Uterus (tissue), 4 donors: ENCODE data around the gene FAM236B. TPM values are rescaled to one million over a fixed set of nuclear protein-coding genes. Genes with fewer than 3 reads are reported as not detected.
"Not testable (repeated sequence)": the region's sequence is repeated elsewhere in the genome, so short reads cannot be mapped to it uniquely, and the experiment has no call there.

Source experiments
- DNase-seq, 2 donors: peaks; one replicate each; pipeline ENCODE4 v3.0.0-alpha.2; 2019 to 2020
- H3K27ac ChIP-seq, 2 donors: fragments of 200-600 bp; sonication (generic); 1 replicate in 1 of 2; 2 replicates in 1 of 2; pipeline ENCODE4 v1.5.1; 2016 to 2018
- H3K27me3 ChIP-seq, 2 donors: fragments of 200-600 bp; sonication (generic); one replicate each; pipeline ENCODE4 v1.5.1; 2018 to 2019; ENCODE audit warnings: control low read depth in 1 of 2
- H3K36me3 ChIP-seq, 2 donors: fragments of 200-600 bp; sonication (generic); one replicate each; pipeline ENCODE4 v1.5.1; 2019; ENCODE audit warnings: control low read depth in 1 of 2
- H3K4me1 ChIP-seq, 2 donors: fragments of 200-600 bp; sonication (generic); one replicate each; pipeline ENCODE4 v1.5.1; 2018 to 2019; ENCODE audit warnings: control low read depth in 1 of 2
- H3K4me3 ChIP-seq, 2 donors: fragments of 200-600 bp; sonication (generic); 1 replicate in 1 of 2; 2 replicates in 1 of 2; pipeline ENCODE4 v1.5.1; 2018 to 2019; ENCODE audit warnings: mild to moderate bottlenecking in 1 of 2
- H3K9me3 ChIP-seq, 2 donors: fragments of 200-600 bp; sonication (generic); one replicate each; pipeline ENCODE4 v1.5.1; 2019; ENCODE audit warnings: control low read depth in 1 of 2
- intact Hi-C: fragments of 100-400 bp; cut with DNase I; formaldehyde crosslinking; loops from one replicate; pipeline ENCODE4 v1.15.1; 2023; ENCODE audit warnings: low total_unique reads
- total RNA-seq, 4 donors: library from RNA; depleted of rRNA in 3 of 4; stranded (reverse); fragments of >200 nt in 3 of 4; gene quantifications; one replicate each; pipeline versions ENCODE4 v1.1.0 to v1.2.4, GENCODE V29; 2014 to 2023
- donor health status: DM: yes; HTN: yes; CAD: no.

FAM236B gene
- total RNA-seq, result not detected

DNA sequence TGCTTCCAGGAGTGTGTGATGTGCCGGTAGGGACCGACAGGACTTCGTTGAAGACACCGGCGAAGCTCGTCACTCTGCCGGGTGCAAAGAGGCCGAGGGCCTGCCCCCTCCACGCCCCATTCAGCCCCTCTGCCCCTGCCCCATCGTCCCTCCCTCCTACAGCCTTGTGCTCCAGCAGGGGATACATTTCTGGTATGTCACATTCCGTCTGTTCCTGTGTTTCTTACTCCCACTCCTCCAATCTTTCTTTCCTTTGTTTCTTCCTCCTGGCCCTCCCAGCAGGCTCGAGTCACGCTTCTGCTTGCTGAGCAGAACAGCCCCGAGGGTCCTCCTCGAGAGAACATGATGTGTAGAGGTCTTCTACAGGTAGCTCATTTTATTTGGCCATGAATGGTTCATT, at the start of gene FAM236B:
FAM236B (minus strand) TSS at position 101 of the 400 bp plus-strand sequence; CDS start at position 1, 100 bp downstream.
- intact Hi-C loops, H3K27ac ChIP-seq, H3K4me1 ChIP-seq, DNase-seq, H3K36me3 ChIP-seq, H3K4me3 ChIP-seq, H3K27me3 ChIP-seq, H3K9me3 ChIP-seq: not testable (repeated sequence)

DNA sequence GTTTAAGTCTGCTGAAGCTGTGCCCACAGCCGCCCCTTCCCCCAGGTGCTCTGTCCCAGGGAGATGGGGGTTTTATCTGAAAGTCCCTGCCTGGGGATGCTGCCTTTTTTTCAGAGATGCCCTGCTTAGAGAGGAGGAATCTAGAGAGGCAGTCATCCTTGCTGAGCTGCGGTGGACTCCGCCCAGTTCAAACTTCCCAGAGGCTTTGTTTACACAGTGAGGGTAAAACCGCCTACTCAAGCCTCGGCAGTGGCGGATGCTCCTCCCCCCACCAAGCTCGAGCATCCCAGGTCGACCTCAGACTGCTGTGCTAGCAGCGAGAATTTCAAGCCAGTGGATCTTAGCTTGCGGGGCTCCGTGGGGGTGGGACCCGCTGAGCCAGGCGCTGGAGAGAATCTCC, 48.2 kb upstream of the FAM236B start:
- H3K27me3 ChIP-seq, DNase-seq, H3K9me3 ChIP-seq, intact Hi-C loops, H3K36me3 ChIP-seq, H3K4me1 ChIP-seq, H3K27ac ChIP-seq, H3K4me3 ChIP-seq: not testable (repeated sequence)

DNA sequence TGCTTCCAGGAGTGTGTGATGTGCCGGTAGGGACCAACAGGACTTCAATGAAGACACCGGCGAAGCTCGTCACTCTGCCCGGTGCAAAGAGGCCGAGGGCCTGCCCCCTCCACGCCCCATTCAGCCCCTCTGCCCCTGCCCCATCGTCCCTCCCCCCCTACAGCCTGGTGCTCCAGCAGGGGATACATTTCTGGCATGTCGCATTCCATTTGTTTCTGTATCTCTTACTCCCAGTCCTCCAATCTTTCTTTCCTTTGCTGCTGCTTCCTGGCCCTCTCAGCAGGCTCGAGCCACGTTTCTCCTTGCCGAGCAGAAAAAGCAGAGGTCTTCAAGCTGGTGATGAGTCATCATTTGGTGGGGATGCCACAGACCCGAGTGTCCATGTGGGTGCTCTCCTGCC, 25.6 kb upstream of the FAM236B start, which contains the start of gene FAM236D:
FAM236D (minus strand) TSS at position 101 of the 400 bp plus-strand sequence; CDS start at position 1, 100 bp downstream.
- DNase-seq, H3K4me1 ChIP-seq, H3K4me3 ChIP-seq, H3K9me3 ChIP-seq, intact Hi-C loops, H3K27ac ChIP-seq, H3K27me3 ChIP-seq, H3K36me3 ChIP-seq: not testable (repeated sequence)

DNA sequence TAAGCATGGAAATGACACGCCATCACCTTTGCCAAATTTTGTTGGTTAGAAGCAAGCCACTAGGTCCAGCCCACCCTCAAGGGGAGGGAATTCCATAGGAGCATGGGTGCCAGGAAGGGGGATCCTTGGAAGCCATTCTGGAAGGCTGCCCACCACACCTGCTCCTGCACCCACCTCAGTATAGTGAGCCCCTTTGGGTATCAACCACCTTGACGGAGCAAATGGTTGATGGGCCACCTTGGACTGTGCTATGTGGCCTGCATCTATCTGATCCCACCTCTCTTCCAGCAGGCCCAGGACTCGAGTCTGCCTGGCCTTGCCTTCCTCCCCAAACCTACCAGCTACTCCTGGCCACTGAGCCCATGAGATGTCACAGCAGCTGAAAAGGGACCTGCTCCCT, 7.9 kb upstream of the FAM236B start:
- H3K4me3 ChIP-seq, H3K9me3 ChIP-seq, intact Hi-C loops, H3K4me1 ChIP-seq, H3K27ac ChIP-seq, H3K36me3 ChIP-seq, DNase-seq, H3K27me3 ChIP-seq: not testable (repeated sequence)

DNA sequence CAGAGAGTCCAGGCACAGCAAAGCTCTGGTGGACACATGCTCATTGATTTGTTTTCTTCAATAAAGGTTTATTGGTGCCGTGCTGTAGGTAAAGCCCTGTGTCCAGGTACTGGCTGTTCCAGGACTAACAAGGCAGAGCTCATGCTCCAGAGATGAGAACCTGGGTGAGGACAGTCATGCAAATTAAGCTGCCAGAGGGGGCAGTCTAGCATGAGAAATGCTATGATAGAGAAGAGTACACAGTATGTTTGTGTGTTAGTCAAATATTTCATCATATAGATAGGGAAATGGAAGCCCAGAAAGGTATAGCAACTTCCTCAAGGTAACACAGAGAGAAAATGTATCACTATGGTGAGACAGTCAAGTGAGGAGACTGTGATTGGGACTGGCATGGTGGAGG, 5.7 kb upstream of the FAM236B start:
- H3K27me3 ChIP-seq, H3K9me3 ChIP-seq, DNase-seq, H3K4me1 ChIP-seq, H3K4me3 ChIP-seq, H3K36me3 ChIP-seq, intact Hi-C loops, H3K27ac ChIP-seq: not testable (repeated sequence)

DNA sequence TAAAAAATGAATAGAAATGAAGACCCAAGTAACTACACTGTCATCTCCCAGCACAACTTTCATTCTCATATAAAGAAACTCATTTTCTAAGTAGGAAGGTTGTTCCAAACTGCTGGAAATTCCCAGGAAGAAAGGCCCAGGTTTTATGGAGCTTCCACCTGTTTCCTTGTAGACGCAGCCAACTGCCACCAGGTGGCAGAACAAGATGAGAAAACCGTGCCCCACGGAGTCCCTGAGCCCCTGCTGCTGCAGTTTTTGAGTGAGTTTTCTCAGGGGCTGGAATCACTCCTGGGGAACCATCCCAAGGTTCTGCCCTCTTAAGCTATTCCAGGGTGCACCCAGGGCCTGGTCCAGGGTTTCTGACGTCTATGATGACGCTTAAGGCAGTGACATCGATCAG, 1.5 kb upstream of the FAM236B start:
- H3K9me3 ChIP-seq, intact Hi-C loops, H3K27ac ChIP-seq, H3K4me1 ChIP-seq, H3K27me3 ChIP-seq, H3K4me3 ChIP-seq, DNase-seq, H3K36me3 ChIP-seq: not testable (repeated sequence)

DNA sequence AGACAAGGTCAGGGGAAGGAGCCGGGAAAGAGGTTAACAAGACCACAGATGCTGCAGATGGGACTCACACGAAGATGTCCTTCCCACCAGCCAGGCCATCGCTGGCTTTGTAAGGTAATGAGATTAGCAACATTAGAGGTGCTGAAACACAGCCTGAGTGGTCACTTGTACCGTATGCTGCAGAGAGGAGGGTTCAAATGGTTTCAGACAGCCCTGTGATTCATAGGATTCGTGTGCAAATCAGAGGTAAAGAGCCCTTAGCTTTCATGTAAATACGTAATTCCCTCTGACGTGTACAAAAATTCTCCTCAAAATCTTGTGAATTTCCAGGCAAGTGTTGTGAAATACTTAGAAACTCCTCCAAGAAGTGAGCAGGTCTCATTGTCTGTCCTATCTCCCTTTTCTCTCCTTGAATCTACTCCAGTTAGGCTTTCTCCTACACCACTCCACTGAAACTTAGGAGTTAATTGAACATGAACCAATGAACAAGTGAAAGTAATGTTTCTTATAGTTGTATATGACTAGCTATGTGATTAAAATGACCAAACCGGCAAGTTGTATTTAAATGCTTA, 991 bp upstream of the FAM236B start:
- DNase-seq, intact Hi-C loops, H3K27ac ChIP-seq, H3K36me3 ChIP-seq, H3K27me3 ChIP-seq, H3K4me3 ChIP-seq, H3K9me3 ChIP-seq, H3K4me1 ChIP-seq: not testable (repeated sequence)

DNA sequence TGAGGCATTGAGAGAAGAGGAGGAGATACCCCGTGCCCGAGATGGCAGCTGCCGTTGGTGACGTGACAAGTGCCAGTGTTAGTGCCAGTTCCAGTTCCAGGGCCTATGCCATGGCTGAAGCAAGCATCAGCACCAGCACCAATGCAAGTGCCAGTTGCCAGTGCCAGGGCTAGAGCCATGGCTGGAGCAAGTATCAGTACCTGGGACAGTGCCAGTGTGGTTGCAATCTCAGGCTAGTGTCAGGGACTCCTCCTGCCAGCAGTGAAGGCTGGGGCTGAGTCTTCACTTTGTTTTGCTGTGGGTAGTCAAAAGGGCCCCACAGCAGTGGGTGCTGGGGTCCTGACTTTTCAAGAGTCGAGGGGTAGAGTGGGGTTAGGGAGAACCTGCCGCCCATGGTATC, 4.3 kb downstream of the FAM236B start:
- H3K27ac ChIP-seq, H3K36me3 ChIP-seq, H3K9me3 ChIP-seq, H3K4me1 ChIP-seq, H3K27me3 ChIP-seq, intact Hi-C loops, H3K4me3 ChIP-seq, DNase-seq: not testable (repeated sequence)

DNA sequence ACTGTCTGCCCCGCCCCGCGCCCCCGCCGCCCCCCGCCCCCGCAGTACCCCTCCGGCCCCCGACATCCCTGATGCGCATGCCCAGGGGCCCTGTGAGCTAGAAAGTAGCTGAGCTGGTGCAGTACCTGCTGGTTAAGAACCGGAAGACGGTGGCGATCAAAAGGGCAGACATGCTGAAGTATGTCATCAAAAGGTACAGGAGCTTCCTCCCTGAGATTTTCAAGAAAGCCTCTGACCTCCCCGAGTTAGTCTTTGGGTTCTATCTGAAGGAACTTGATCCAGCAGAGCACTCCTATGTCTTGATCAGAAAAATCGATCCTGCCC, 5.0 kb downstream of the FAM236B start:
- H3K9me3 ChIP-seq, intact Hi-C loops, H3K27ac ChIP-seq, H3K36me3 ChIP-seq, H3K4me1 ChIP-seq, H3K4me3 ChIP-seq, DNase-seq, H3K27me3 ChIP-seq: not testable (repeated sequence)

DNA sequence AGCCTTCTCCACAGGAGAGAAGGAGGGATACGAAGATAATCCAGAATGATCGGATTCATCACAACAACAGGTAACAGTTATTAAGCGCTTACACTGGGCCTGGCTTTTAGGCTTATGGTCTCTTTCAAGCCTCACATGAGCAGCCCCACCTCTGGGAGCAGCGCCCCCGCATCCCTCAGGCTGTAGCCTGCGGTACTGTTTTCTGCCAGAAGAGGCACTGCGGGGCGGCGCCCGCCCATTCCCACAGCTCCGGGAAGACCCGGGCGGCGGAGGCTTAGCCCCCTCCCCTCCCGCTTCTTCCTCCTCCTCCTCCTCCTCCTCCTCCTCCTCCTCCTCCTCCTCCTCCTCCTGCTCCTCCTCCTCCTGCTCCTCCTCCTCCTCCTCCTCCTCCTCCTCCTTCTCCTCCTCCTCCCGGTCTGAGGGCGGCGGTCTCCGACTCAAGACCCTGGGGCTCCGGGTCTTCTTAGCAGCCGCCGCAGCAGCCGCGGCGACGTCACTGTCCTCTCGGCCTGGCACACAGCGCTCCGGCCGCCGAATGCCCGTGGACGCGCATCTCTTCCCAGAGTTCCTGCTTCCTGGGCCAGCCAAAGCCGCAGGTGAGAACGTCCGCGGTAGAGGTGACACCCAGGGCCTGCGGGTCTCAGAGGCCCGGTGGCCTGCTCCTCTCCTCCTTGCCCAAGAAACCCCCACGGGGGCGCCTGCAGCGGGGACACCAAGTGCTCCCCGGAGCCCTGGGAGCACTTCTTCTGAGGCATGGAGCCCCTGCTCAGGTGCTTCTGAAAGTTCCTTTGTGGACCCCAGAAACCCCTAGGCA, 5.6 kb downstream of the FAM236B start, which contains the start of gene DMRTC1B:
DMRTC1B (plus strand) TSS at position 238 of the 814 bp plus-strand sequence. CDS start 68,246 bp downstream, outside the sequence.
- H3K4me1 ChIP-seq, H3K27ac ChIP-seq, intact Hi-C loops, H3K9me3 ChIP-seq, H3K36me3 ChIP-seq, DNase-seq, H3K27me3 ChIP-seq, H3K4me3 ChIP-seq: not testable (repeated sequence)

DNA sequence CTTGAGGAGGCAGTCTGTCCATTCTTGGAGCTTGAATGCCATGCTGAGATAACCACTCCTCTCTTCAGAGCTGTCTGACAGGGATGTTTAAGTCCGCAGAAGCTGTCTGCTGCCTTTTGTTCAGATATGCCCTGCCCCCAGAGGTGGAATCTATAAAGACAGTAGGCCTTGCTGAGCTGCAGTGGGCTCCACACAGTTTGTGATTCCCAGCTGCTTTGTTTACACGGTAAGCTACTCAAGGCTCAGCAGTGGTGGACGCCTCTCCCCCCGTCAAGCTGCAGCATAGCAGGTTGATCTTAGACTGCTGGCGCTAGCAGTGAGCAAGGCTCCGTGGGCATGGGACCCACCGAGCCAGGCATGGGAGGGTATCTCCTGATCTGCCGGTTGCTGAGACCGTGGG, 22.0 kb downstream of the FAM236B start:
- H3K4me1 ChIP-seq, H3K27me3 ChIP-seq, DNase-seq, H3K4me3 ChIP-seq, intact Hi-C loops, H3K9me3 ChIP-seq, H3K36me3 ChIP-seq, H3K27ac ChIP-seq: not testable (repeated sequence)

DNA sequence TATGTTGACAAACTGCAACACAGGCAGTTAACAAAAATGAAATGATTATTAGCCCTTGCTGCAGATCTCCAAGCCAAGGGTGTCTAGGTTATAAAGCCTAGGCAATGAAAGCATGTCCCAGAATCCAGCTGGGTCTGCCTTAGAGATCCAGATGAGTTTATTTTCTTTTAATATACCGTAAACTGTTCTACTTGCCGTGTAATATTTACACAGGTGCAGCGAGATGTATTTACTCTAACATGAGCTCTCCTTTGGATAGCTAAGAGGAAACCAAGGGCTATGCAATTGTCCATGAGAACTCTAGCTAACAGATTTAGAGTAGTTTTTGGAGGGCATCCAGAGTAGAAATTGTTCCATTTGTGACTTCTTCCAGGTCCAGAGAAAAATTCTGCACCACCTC, 33.9 kb downstream of the FAM236B start:
- intact Hi-C loops, DNase-seq: not testable (repeated sequence)

DNA sequence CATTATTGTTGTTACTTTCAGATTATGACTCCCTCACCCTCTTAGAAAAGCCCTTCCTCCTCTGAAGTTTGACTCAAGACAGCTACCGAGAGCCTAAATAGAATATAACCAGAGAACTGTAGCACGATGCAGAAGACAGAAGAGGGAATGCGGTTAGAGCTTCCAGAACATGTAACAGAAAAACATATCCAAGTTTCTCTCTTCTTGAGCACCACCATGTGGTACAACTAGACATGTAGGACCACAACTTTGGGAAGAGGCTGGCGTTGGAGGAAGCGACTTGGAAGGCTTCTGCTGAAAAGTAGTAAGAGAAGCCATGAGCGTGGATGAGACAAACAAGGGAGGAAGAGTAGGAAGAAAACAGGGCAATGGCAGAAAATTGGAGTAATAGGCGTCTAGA, 36.9 kb downstream of the FAM236B start:
- H3K4me1 ChIP-seq, H3K27me3 ChIP-seq, H3K27ac ChIP-seq, H3K9me3 ChIP-seq, DNase-seq, H3K4me3 ChIP-seq, H3K36me3 ChIP-seq, intact Hi-C loops: not testable (repeated sequence)

More for the DNA sequence above, 33.9 kb downstream of the FAM236B start:
- H3K4me1 ChIP-seq, H3K36me3 ChIP-seq, H3K27me3 ChIP-seq, H3K27ac ChIP-seq, H3K9me3 ChIP-seq, H3K4me3 ChIP-seq: not testable (repeated sequence)
